ENCODE measurements around the gene ZMYND15. TPM values are rescaled to one million over a fixed set of nuclear protein-coding genes. Genes with fewer than 3 reads are reported as not detected.
A peak's percentile ranks its signal among the peaks of the same experiment; 100 is the strongest.

ZMYND15 gene
- total and polyA plus RNA-seq, 2 of the 13 experiments (the other 11 are each of a cell fraction or from before 2014, with no cell fraction given): 0.24 to 2.7 TPM

GRCh38 chr17:4710693-4711634, 28.7 kb upstream of the ZMYND15 start:
- Histone ChIP-seq H3K27me3 (ENCODE audit: control insufficient read depth in 1 of 2, insufficient read depth in 2 of 2, low read length in 2 of 2) (no peaks in the 10 kb centered on the region), H3K4me2 (ENCODE audit: low read depth, low read length) (peak overlapping the region; percentile 90), H3K9me3 (ENCODE audit: low read length) (no peaks in the 10 kb centered on the region), H3K4me1 (ENCODE audit: insufficient read depth, low read length) (peaks cover 39% of the 10 kb centered on the region), H2AFZ (ENCODE audit: low read length) (no peak overlapping the region), H4K20me1 (ENCODE audit: insufficient read depth, low read length) (no peaks in the 10 kb centered on the region; the same call in 1 of the 2 replicates), H3K27ac (ENCODE audit: extremely low read length, insufficient read depth, low read length) (peak overlapping the region; percentile 65), H3K79me2 (ENCODE audit: insufficient read depth, low read length) (peaks cover 19% of the 10 kb centered on the region), H3K9ac (ENCODE audit: insufficient read depth, low read depth, low read length) (peak overlapping the region; percentile 73), H3K36me3 (replicated peaks in 1 of 2; ENCODE audit: control insufficient read depth in 1 of 2, insufficient read depth in 2 of 2, low read length in 2 of 2) (peaks cover 4 to 8% of the 10 kb centered on the region in 2 experiments; a peak in 4 of 5 replicates), H3K4me3 (replicated peaks in 1 of 3; ENCODE audit: insufficient read depth in 1 of 3, low read depth in 2 of 3, low read length in 3 of 3) (peak overlapping the region; percentile 72 to 86 (median 85))
- in situ Hi-C loops (cut with HindIII; ENCODE audit: extremely low pct_ligation_motif_present, low pct_unique_long_range_greater_than_20kb) (no loop called here), intact Hi-C loops (cut with micrococcal nuclease; ENCODE audit: unreplicated experiment) (loop anchor here (1.0 to 10.0 kb wide), 4 partner anchors 10 to 254 kb away; partner anchors contain the start of genes GLTPD2, MED11 and SPAG7)
- peak; percentile 4; the same call in 2 of the 3 replicates for ATAC-seq
- CTCF ChIA-PET (ENCODE audit: low intra/inter-chr PET ratio, low total read pairs): interaction anchor here (0.8 to 1.9 kb wide), 4 partner anchors 21 to 178 kb away, joined by 4 to 11 read pairs (median 7); partner anchors contain the start of gene MED11
- no peak for DNase-seq (ENCODE audit: low spot score)
- BruUV-seq (replicated peaks): TSS peak; percentile 49
- POLR2A ChIA-PET: interaction anchor here (1.0 to 5.9 kb wide), 20 partner anchors 8 to 257 kb away, joined by 3 to 107 read pairs (median 6); partner anchors contain the start of genes GLTPD2, MED11, PLD2 and PSMB6
- WGBS (ENCODE audit: low lambda C conversion rate): 2% methylated on average over 32 of the region's 57 CpGs
- no peak for FAIRE-seq
- TF ChIP-seq IKZF5 (CRISPR knock-in tag; IDR thresholded peaks at IDR 0.05) (no peak), ZNF343 (CRISPR knock-in tag; IDR thresholded peaks at IDR 0.05) (no peak), ZFX (CRISPR knock-in tag; IDR thresholded peaks at IDR 0.05; ENCODE audit: low read depth) (0 out of 2 replicates have a peak, but pooled peaks have one; percentile 15), NFE2 (CRISPR knock-in tag; IDR thresholded peaks at IDR 0.05) (no peak), FOXP1 (IDR thresholded peaks at IDR 0.05) (no peak), FOXP1 (CRISPR knock-in tag; IDR thresholded peaks at IDR 0.05) (no peak), AHR (CRISPR knock-in tag; IDR thresholded peaks at IDR 0.05) (0 out of 2 replicates have a peak, but pooled peaks have one; percentile 18), GATAD1 (CRISPR knock-in tag; IDR thresholded peaks at IDR 0.05) (no peak), TARDBP (CRISPR knock-in tag; IDR thresholded peaks at IDR 0.05) (0 out of 2 replicates have a peak, but pooled peaks have one; percentile 21), ZSCAN21 (CRISPR knock-in tag; IDR thresholded peaks at IDR 0.05; ENCODE audit: borderline replicate concordance) (0 out of 2 replicates have a peak, but pooled peaks have one; percentile 45), MAFG (CRISPR knock-in tag; IDR thresholded peaks at IDR 0.05) (no peak), HES4 (CRISPR knock-in tag; IDR thresholded peaks at IDR 0.05; ENCODE audit: borderline replicate concordance) (0 out of 2 replicates have a peak, but pooled peaks have one; percentile 45), MXD4 (CRISPR knock-in tag; IDR thresholded peaks at IDR 0.05) (no peak), ZNF121 (CRISPR knock-in tag; IDR thresholded peaks at IDR 0.05) (0 out of 2 replicates have a peak, but pooled peaks have one; percentile 2), JARID2 (CRISPR knock-in tag; IDR thresholded peaks at IDR 0.05; ENCODE audit: insufficient replicate concordance) (peak; percentile 33), IKZF4 (CRISPR knock-in tag; IDR thresholded peaks at IDR 0.05; ENCODE audit: borderline replicate concordance, low read depth, not compliant biosample characterization) (no peak), HNRNPK (IDR thresholded peaks at IDR 0.05; ENCODE audit: low read depth, low read length, poor library complexity, severe bottlenecking) (peak; percentile 19), POGZ (CRISPR knock-in tag; IDR thresholded peaks at IDR 0.05) (peak; percentile 1; the same call in 1 of the 2 replicates), ZNF570 (CRISPR knock-in tag; IDR thresholded peaks at IDR 0.05; ENCODE audit: borderline replicate concordance) (no peak), HDAC2 (CRISPR knock-in tag; IDR thresholded peaks at IDR 0.05) (0 out of 2 replicates have a peak, but pooled peaks have one; percentile 15), MXD1 (CRISPR knock-in tag; IDR thresholded peaks at IDR 0.05) (0 out of 2 replicates have a peak, but pooled peaks have one; percentile 11)
